Right lobe of liver (tissue), 6 donors: ENCODE data around the gene FAM168A. TPM values are rescaled to one million over a fixed set of nuclear protein-coding genes. Genes with fewer than 3 reads are reported as not detected.

Source experiments
- ATAC-seq, 4 donors: fragments of 200-7000 bp; cut with Tn5 transposase; one replicate each; pipeline ENCODE4 v1.9.1; 2020; ENCODE audit warnings: mild to moderate bottlenecking in 4 of 4, moderate library complexity in 4 of 4
- DNase-seq, 3 donors: peaks; one replicate each; pipeline ENCODE4 v3.0.0-alpha.2; 2020
- H3K27ac ChIP-seq, 3 donors: fragments of 200-600 bp; one replicate each; pipeline ENCODE4 v1.8.0; 2022
- H3K27me3 ChIP-seq, 2 donors: fragments of 200-600 bp; one replicate each; pipeline ENCODE4 v1.8.0; 2022
- H3K36me3 ChIP-seq, 4 donors: fragments of 200-600 bp; sonication (generic) in 1 of 4; one replicate each; pipeline versions ENCODE4 v1.5.1 to v1.8.0; 2017 to 2022; ENCODE audit warnings: control low read depth in 1 of 4
- H3K4me1 ChIP-seq, 4 donors: fragments of 200-600 bp; sonication (generic) in 1 of 4; one replicate each; pipeline versions ENCODE4 v1.5.1 to v1.8.0; 2017 to 2022; ENCODE audit warnings: control low read depth in 1 of 4
- H3K4me3 ChIP-seq, 3 donors: fragments of 200-600 bp; one replicate each; pipeline ENCODE4 v1.8.0; 2022
- H3K9me3 ChIP-seq, 4 donors: fragments of 200-600 bp; sonication (generic) in 1 of 4; one replicate each; pipeline versions ENCODE4 v1.5.1 to v1.8.0; 2017 to 2022; ENCODE audit warnings: control low read depth in 1 of 4
- CTCF ChIP-seq, 4 donors: fragments of 200-600 bp in 3 of 4; fragments of 450-650 bp in 1 of 4; IDR thresholded peaks; one replicate each; pipeline versions ENCODE4 v1.5.1 to v1.8.0; 2016 to 2022; ENCODE audit warnings: antibody characterized with exemption in 4 of 4, mild to moderate bottlenecking in 2 of 4
- POLR2A ChIP-seq: fragments of 450-650 bp; IDR thresholded peaks from one replicate; pipeline ENCODE4 v1.6.1; 2017; ENCODE audit warnings: antibody characterized with exemption, mild to moderate bottlenecking
- WGBS: methylation state at CpG from one replicate; pipeline ENCODE4 v1.1.6; 2018; ENCODE audit warnings: low coverage, low lambda C conversion rate; ENCODE audit not compliant: insufficient coverage; ENCODE audit errors: missing lambda C conversion rate; 5-methylcytosine and 5-hydroxymethylcytosine counted together
- intact Hi-C, 2 donors: fragments of 100-400 bp; cut with DNase I; formaldehyde crosslinking; loops; one replicate each; pipeline versions ENCODE4 v1.11.2 to v1.14.1; 2022
- total RNA-seq, 6 experiments: library from RNA; depleted of rRNA in 2 of 6; stranded (reverse); fragments of >200 nt in 2 of 6; fragmentation: NEBNext Ultra II Directional in 3 of 6; extraction: Animal tissue kit (Norgen Biotek cat#: 25700) in 3 of 6; gene quantifications; one replicate each; pipeline versions ENCODE4 v1.1.0 to v1.2.4, GENCODE V29; 2016 to 2023
- donor health status: DM: no; HTN: yes; CAD: no.
- donor health status: DM: no; HTN: no; CAD: no.
- donor health status: DM: no; HTN: no; CAD: no.
- donor health status: DM: no; HTN: yes; CAD: no.
- donor health status: DM: no; HTN: yes; CAD: no.

The FAM168A gene
- total RNA-seq, 6 experiments from 2014 or later: 13.0 to 21.5 (median 15.9) TPM

GRCh38 chr11:73559743-73560142, 38.2 kb downstream of the FAM168A start:
- no peaks in the 10 kb centered on the region for H3K36me3 ChIP-seq
- no peak overlapping the region for H3K4me3 ChIP-seq
- H3K4me1 ChIP-seq: peaks cover 0 to 5% (median 2%) of the 10 kb centered on the region in 4 donors
- no peaks in the 10 kb centered on the region for H3K27me3 ChIP-seq
- DNase-seq (no peak), ATAC-seq (no peak)
- intact Hi-C loops: no loop called here
- H3K27ac ChIP-seq: no peak overlapping the region
- TF ChIP-seq POLR2A (no peak), CTCF (IDR thresholded peaks at IDR 0.05) (no peak)
- no peaks in the 10 kb centered on the region for H3K9me3 ChIP-seq

GRCh38 chr11:73556966-73557365, 40.9 kb downstream of the FAM168A start:
- no peak overlapping the region for H3K4me3 ChIP-seq
- H3K27me3 ChIP-seq: no peaks in the 10 kb centered on the region
- intact Hi-C loops: no loop called here
- DNase-seq (no peak), ATAC-seq (no peak)
- H3K9me3 ChIP-seq: no peaks in the 10 kb centered on the region
- WGBS: 92% methylated on average over 1 of the region's 3 CpGs
- H3K4me1 ChIP-seq: peaks cover 0 to 8% (median 3%) of the 10 kb centered on the region in 4 donors
- TF ChIP-seq CTCF (IDR thresholded peaks at IDR 0.05): no peak
- TF ChIP-seq POLR2A: no peak
- H3K27ac ChIP-seq: no peak overlapping the region
- H3K36me3 ChIP-seq: no peaks in the 10 kb centered on the region

GRCh38 chr11:73555615-73556014, 42.3 kb downstream of the FAM168A start:
- no peaks in the 10 kb centered on the region for H3K36me3 ChIP-seq
- intact Hi-C loops: no loop called here

GRCh38 chr11:73554671-73555320, 43.1 kb downstream of the FAM168A start:
- TF ChIP-seq CTCF (IDR thresholded peaks at IDR 0.05): no peak
- no peak for TF ChIP-seq POLR2A
- H3K9me3 ChIP-seq: no peaks in the 10 kb centered on the region
- no peak overlapping the region for H3K27ac ChIP-seq
- H3K4me1 ChIP-seq: peaks cover 0 to 8% (median 3%) of the 10 kb centered on the region in 4 donors
- H3K36me3 ChIP-seq: no peaks in the 10 kb centered on the region
- WGBS: 73% methylated on average over 1 of the region's 1 CpG
- DNase-seq (peak in 1 of 3 donors; percentile 52), ATAC-seq (peak; percentile 82 to 97 (median 89))
- H3K27me3 ChIP-seq: no peaks in the 10 kb centered on the region
- no peak overlapping the region for H3K4me3 ChIP-seq
- intact Hi-C loops: no loop called here

More at GRCh38 chr11:73555615-73556014, 42.3 kb downstream of the FAM168A start:
- peaks cover 0 to 8% (median 3%) of the 10 kb centered on the region in 4 donors for H3K4me1 ChIP-seq
- ATAC-seq (no peak), DNase-seq (no peak)
- no peaks in the 10 kb centered on the region for H3K9me3 ChIP-seq
- no peak for TF ChIP-seq CTCF (IDR thresholded peaks at IDR 0.05)
- TF ChIP-seq POLR2A: no peak
- no peak overlapping the region for H3K4me3 ChIP-seq
- no peaks in the 10 kb centered on the region for H3K27me3 ChIP-seq
- no peak overlapping the region for H3K27ac ChIP-seq
- WGBS: 93% methylated on average over 3 of the region's 3 CpGs
